ENCODE measurements around the gene STX8.
"Not testable (repeated sequence)": the region's sequence is repeated elsewhere in the genome, so short reads cannot be mapped to it uniquely, and the experiment has no call there.

DNA sequence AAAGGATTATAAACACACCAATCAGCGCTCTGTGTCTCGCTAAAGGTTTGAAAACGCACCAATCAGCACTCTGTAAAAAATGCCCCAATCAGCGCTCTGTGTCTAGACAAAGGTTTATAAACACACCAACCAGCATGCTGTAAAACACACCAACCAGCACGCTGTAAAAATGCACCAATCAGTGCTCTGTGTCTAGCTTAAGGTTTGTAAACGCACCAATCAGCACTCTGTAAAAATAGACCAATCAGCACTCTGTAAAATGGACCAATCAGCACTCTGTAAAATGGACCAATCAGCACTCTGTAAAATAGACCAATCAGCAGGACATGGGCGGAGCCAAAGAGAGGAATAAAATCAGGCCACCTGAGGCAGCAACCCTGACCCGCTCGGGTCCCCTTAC, 199.4 kb downstream of the STX8 start:
- not testable (repeated sequence) for TF ChIP-seq ZNF248 (tag by site-specific recombination; IDR thresholded peaks at IDR 0.05); CTCF (tag by site-specific recombination; IDR thresholded peaks at IDR 0.05); ZNF341 (tag by site-specific recombination; IDR thresholded peaks at IDR 0.05; ENCODE audit: low read depth); ZNF433 (tag by site-specific recombination; IDR thresholded peaks at IDR 0.05; ENCODE audit: low read depth); ZNF174 (tag by site-specific recombination; IDR thresholded peaks at IDR 0.05); ZNF549 (tag by site-specific recombination; IDR thresholded peaks at IDR 0.05); SALL2 (tag by site-specific recombination; IDR thresholded peaks at IDR 0.05; ENCODE audit: borderline replicate concordance); YY1 (tag by site-specific recombination; IDR thresholded peaks at IDR 0.05); SP3 (tag by site-specific recombination; IDR thresholded peaks at IDR 0.05)
- TF ChIP-seq, protein P1, sequence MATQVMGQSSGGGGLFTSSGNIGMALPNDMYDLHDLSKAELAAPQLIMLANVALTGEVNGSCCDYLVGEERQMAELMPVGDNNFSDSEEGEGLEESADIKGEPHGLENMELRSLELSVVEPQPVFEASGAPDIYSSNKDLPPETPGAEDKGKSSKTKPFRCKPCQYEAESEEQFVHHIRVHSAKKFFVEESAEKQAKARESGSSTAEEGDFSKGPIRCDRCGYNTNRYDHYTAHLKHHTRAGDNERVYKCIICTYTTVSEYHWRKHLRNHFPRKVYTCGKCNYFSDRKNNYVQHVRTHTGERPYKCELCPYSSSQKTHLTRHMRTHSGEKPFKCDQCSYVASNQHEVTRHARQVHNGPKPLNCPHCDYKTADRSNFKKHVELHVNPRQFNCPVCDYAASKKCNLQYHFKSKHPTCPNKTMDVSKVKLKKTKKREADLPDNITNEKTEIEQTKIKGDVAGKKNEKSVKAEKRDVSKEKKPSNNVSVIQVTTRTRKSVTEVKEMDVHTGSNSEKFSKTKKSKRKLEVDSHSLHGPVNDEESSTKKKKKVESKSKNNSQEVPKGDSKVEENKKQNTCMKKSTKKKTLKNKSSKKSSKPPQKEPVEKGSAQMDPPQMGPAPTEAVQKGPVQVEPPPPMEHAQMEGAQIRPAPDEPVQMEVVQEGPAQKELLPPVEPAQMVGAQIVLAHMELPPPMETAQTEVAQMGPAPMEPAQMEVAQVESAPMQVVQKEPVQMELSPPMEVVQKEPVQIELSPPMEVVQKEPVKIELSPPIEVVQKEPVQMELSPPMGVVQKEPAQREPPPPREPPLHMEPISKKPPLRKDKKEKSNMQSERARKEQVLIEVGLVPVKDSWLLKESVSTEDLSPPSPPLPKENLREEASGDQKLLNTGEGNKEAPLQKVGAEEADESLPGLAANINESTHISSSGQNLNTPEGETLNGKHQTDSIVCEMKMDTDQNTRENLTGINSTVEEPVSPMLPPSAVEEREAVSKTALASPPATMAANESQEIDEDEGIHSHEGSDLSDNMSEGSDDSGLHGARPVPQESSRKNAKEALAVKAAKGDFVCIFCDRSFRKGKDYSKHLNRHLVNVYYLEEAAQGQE (tag by site-specific recombination; IDR thresholded peaks at IDR 0.05), result not testable (repeated sequence)

All from HEK293 (cell line).